NCI-H2081 treated with DMSO at 0.1 percent for 48 hours (cell line): ENCODE measurements around the gene CPN1.
"Not testable (repeated sequence)": the region's sequence is repeated elsewhere in the genome, so short reads cannot be mapped to it uniquely, and the experiment has no call there.

Experiments
- DNase-seq: peaks from one replicate; lab custom pipeline; 2025; lab: John Stamatoyannopoulos, UW

CPN1 gene

GRCh38 chr10:100022403-100022802 is 59.3 kb downstream of the CPN1 start:
- DNase-seq, result no peak

GRCh38 chr10:100021322-100021721 is 60.3 kb downstream of the CPN1 start:
- no peak for DNase-seq

GRCh38 chr10:100020886-100021253 is 60.8 kb downstream of the CPN1 start:
- DNase-seq, result no peak

- no peak for DNase-seq
Measured at GRCh38 chr10:100020142-100020885, 61.4 kb downstream of the CPN1 start.

- no peak for DNase-seq
Measured at GRCh38 chr10:100019787-100020141, 61.9 kb downstream of the CPN1 start.

GRCh38 chr10:100014071-100014762 is 67.5 kb downstream of the CPN1 start:
- no peak for DNase-seq

GRCh38 chr10:100013621-100014020 is 68.0 kb downstream of the CPN1 start:
- DNase-seq, result no peak

- DNase-seq, result not testable (repeated sequence)
Measured at GRCh38 chr10:100011906-100012305, 69.8 kb downstream of the CPN1 start.

- DNase-seq, result no peak
Measured at GRCh38 chr10:100009793-100010676, 71.6 kb downstream of the CPN1 start, which contains the start of gene DNMBP. Gene DNMBP, minus strand, starts transcription at chr10:100009947. Its CDS starts 37,823 bp downstream, at chr10:99972124.

- DNase-seq, result no peak
Measured at GRCh38 chr10:100009283-100009792, 72.3 kb downstream of the CPN1 start.

- DNase-seq, result no peak
Measured at GRCh38 chr10:100008708-100009282, 72.9 kb downstream of the CPN1 start.

GRCh38 chr10:100008142-100008522 is 73.5 kb downstream of the CPN1 start:
- DNase-seq, result no peak

- no peak for DNase-seq
Measured at GRCh38 chr10:100007231-100008141, 74.2 kb downstream of the CPN1 start.

- DNase-seq, result no peak
Measured at GRCh38 chr10:100006243-100006886, 75.3 kb downstream of the CPN1 start.

- no peak for DNase-seq
Measured at GRCh38 chr10:100004805-100005510, 76.7 kb downstream of the CPN1 start.

- no peak for DNase-seq
Measured at GRCh38 chr10:100000109-100000644, 81.5 kb downstream of the CPN1 start.

- DNase-seq, result no peak
Measured at GRCh38 chr10:99999319-100000108, 82.2 kb downstream of the CPN1 start.

GRCh38 chr10:99998889-99999288 is 82.8 kb downstream of the CPN1 start:
- DNase-seq, result no peak
